SK-N-SH (cell line): ENCODE measurements around the gene SSRP1. TPM values are rescaled to one million over a fixed set of nuclear protein-coding genes. Genes with fewer than 3 reads are reported as not detected.

ENCODE experiments used
- CTCF ChIA-PET: fragments of 300-600, 350-600 bp; formaldehyde crosslinking; extraction: SDS; loops from one replicate; lab custom pipeline; 2021; lab: Yijun Ruan, JAX
- POLR2A ChIA-PET: fragments of 350-600 bp; sonication (Branson Sonifier 250); formaldehyde crosslinking; extraction: SDS; loops from one replicate; lab custom pipeline; 2020; ENCODE audit warnings: antibody characterized with exemption, inconsistent platforms; lab: Yijun Ruan, JAX
- DNase-seq: peaks from one replicate; pipeline ENCODE4 v3.0.0; 2012
- H2AFZ ChIP-seq: fragments of 200-600 bp; sonication (generic); 2 replicates; pipeline ENCODE4 v1.8.1; 2016; ENCODE audit warnings: antibody characterized with exemption, mild to moderate bottlenecking, low read depth
- H3F3A ChIP-seq: fragments of 200-600 bp; sonication (generic); replicated peaks from 2 replicates; pipeline ENCODE3; 2016; ENCODE audit warnings: antibody characterized with exemption, mild to moderate bottlenecking; ENCODE audit not compliant: insufficient read depth
- H3K27ac ChIP-seq, 2 experiments: fragments of 200-500 bp in 1 of 2; fragments of 200-600 bp in 1 of 2; sonication (Bioruptor generic) in 1 of 2; sonication (generic), shearing (Covaris generic) in 1 of 2; 2 replicates each; pipeline versions ENCODE4 v1.5.1 to v1.6.1; 2014 to 2016; ENCODE audit warnings: low read depth in 2 of 2, inconsistent platforms in 1 of 2, low read length in 1 of 2, mild to moderate bottlenecking in 1 of 2, mixed read lengths in 1 of 2
- H3K27me3 ChIP-seq: fragments of 200-600 bp; sonication (generic), shearing (Covaris generic); 2 replicates; pipeline ENCODE4 v1.6.1; 2016; ENCODE audit warnings: mixed run types; ENCODE audit not compliant: insufficient read depth
- H3K36me3 ChIP-seq, 2 experiments: fragments of 200-500 bp in 1 of 2; fragments of 200-600 bp in 1 of 2; sonication (Bioruptor generic) in 1 of 2; sonication (generic) in 1 of 2; replicated peaks in 1 of 2; 2 replicates each; pipeline versions ENCODE3 to v1.5.1; 2014 to 2016; ENCODE audit warnings: low read length in 1 of 2, mild to moderate bottlenecking in 1 of 2; ENCODE audit not compliant: insufficient read depth in 2 of 2, control insufficient read depth in 1 of 2
- H3K4me1 ChIP-seq, 2 experiments: fragments of 200-500 bp in 1 of 2; fragments of 200-600 bp in 1 of 2; sonication (Bioruptor generic) in 1 of 2; sonication (generic), shearing (Covaris generic) in 1 of 2; 2 replicates each; pipeline versions ENCODE4 v1.5.1 to v1.6.1; 2014 to 2016; ENCODE audit warnings: low read depth in 1 of 2, low read length in 1 of 2, mixed run types in 1 of 2; ENCODE audit not compliant: insufficient read depth in 2 of 2, control insufficient read depth in 1 of 2
- H3K4me2 ChIP-seq: fragments of 200-600 bp; sonication (generic), shearing (Covaris generic); 2 replicates; pipeline ENCODE4 v1.6.1; 2017; ENCODE audit warnings: mixed run types
- H3K4me3 ChIP-seq, 2 experiments: fragments of 200-500 bp in 1 of 2; fragments of 200-600 bp in 1 of 2; sonication (Bioruptor generic) in 1 of 2; sonication (generic), shearing (Covaris generic) in 1 of 2; 2 replicates each; pipeline versions ENCODE4 v1.5.1 to v1.8.1; 2014 to 2016; ENCODE audit warnings: low read depth in 2 of 2, inconsistent platforms in 1 of 2, low read length in 1 of 2, mild to moderate bottlenecking in 1 of 2, mixed read lengths in 1 of 2, moderate library complexity in 1 of 2
- H3K79me2 ChIP-seq: fragments of 200-600 bp; sonication (generic); 2 replicates; pipeline ENCODE4 v1.8.1; 2017; ENCODE audit warnings: mild to moderate bottlenecking; ENCODE audit not compliant: insufficient read depth
- H3K9ac ChIP-seq: fragments of 200-600 bp; sonication (generic); 2 replicates; pipeline ENCODE4 v1.6.1; 2017; ENCODE audit warnings: mixed run types
- H3K9me2 ChIP-seq: fragments of 200-600 bp; sonication (generic); 2 replicates; pipeline ENCODE4 v1.6.1; 2017; ENCODE audit warnings: mixed run types
- H3K9me3 ChIP-seq: fragments of 200-600 bp; sonication (generic); 2 replicates; pipeline ENCODE4 v1.6.1; 2017; ENCODE audit warnings: mixed run types, mild to moderate bottlenecking, moderate library complexity
- H4K20me1 ChIP-seq: fragments of 200-600 bp; sonication (generic); 2 replicates; pipeline ENCODE4 v1.6.1; 2017; ENCODE audit warnings: mild to moderate bottlenecking, mixed run types; ENCODE audit not compliant: insufficient read depth
- CHD2 ChIP-seq: fragments of 150-350 bp; IDR thresholded peaks from 2 replicates; pipeline ENCODE4 v1.6.1; 2018; ENCODE audit warnings: low read length; ENCODE audit not compliant: partially characterized antibody
- EZH2phosphoT487 ChIP-seq: fragments of 200-600 bp; sonication (generic); IDR thresholded peaks from 2 replicates; pipeline ENCODE4 v1.6.1; 2017; ENCODE audit warnings: low read depth, mixed run types, mild to moderate bottlenecking, antibody characterized with exemption, moderate library complexity, borderline replicate concordance
- FOSL2 ChIP-seq: IDR thresholded peaks from 2 replicates; pipeline ENCODE4 v1.4.0; 2012; ENCODE audit warnings: low read depth, mild to moderate bottlenecking, moderate library complexity, borderline replicate concordance
- FOXJ3 ChIP-seq: sonication (generic); formaldehyde crosslinking; IDR thresholded peaks from 2 replicates; pipeline ENCODE4 v1.5.1; 2020; ENCODE audit warnings: mild to moderate bottlenecking, missing genetic modification reagents
- FOXM1 ChIP-seq: IDR thresholded peaks from 2 replicates; pipeline ENCODE4 v1.4.0; 2012; ENCODE audit warnings: low read depth, mild to moderate bottlenecking
- GATA2 ChIP-seq: sonication (generic); formaldehyde crosslinking; IDR thresholded peaks from 2 replicates; pipeline ENCODE4 v1.5.0; 2020; ENCODE audit warnings: mild to moderate bottlenecking, missing genetic modification reagents
- NFIC ChIP-seq: IDR thresholded peaks from 2 replicates; pipeline ENCODE4 v1.4.0; 2012; ENCODE audit warnings: borderline replicate concordance
- NRF1 ChIP-seq: IDR thresholded peaks from 2 replicates; pipeline ENCODE4 v1.6.1; 2012; ENCODE audit warnings: low read depth, mild to moderate bottlenecking, low read length
- RCOR1 ChIP-seq: fragments of 150-350 bp; IDR thresholded peaks from 2 replicates; pipeline ENCODE4 v1.6.1; 2017; ENCODE audit warnings: antibody characterized with exemption, low read length
- SMC3 ChIP-seq: IDR thresholded peaks from 2 replicates; pipeline ENCODE4 v1.6.1; 2012; ENCODE audit warnings: low read depth, low read length, improper control_type of control experiment
- TCF12 ChIP-seq: IDR thresholded peaks from 2 replicates; pipeline ENCODE4 v1.4.0; 2012
- TEAD4 ChIP-seq: IDR thresholded peaks from 2 replicates; pipeline ENCODE4 v1.4.0; 2012; ENCODE audit warnings: mild to moderate bottlenecking, borderline replicate concordance; ENCODE audit not compliant: insufficient read depth
- WGBS: methylation state at CpG from one replicate; pipeline ENCODE4 v1.1.6; 2017; ENCODE audit warnings: low lambda C conversion rate; 5-methylcytosine and 5-hydroxymethylcytosine counted together
- polyA plus RNA-seq, 3 experiments: library from polyadenylated mRNA; depleted of rRNA; stranded (reverse); fragments of >200 nt; gene quantifications; 2 replicates each; pipeline ENCODE4 v1.2.3, GENCODE V29; 2012
- TF ChIP-seq, protein P1 (sequence below): fragments of 150-350 bp; IDR thresholded peaks from 2 replicates; pipeline ENCODE4 v1.6.1; 2016; ENCODE audit warnings: mild to moderate bottlenecking, low read depth, low read length
- TF ChIP-seq, protein P2 (sequence below): fragments of 150-350 bp; IDR thresholded peaks from 2 replicates; pipeline ENCODE4 v1.6.1; 2017; ENCODE audit warnings: antibody characterized with exemption, low read length, low read depth, borderline replicate concordance
- TF ChIP-seq, protein P3 (sequence below): IDR thresholded peaks from 2 replicates; pipeline ENCODE4 v1.4.0; 2012; ENCODE audit warnings: low read depth, borderline replicate concordance

The SSRP1 gene
- polyA plus RNA-seq, 1 of the 3 experiments (the other 2 are of a cell fraction) = 137 TPM

DNA sequence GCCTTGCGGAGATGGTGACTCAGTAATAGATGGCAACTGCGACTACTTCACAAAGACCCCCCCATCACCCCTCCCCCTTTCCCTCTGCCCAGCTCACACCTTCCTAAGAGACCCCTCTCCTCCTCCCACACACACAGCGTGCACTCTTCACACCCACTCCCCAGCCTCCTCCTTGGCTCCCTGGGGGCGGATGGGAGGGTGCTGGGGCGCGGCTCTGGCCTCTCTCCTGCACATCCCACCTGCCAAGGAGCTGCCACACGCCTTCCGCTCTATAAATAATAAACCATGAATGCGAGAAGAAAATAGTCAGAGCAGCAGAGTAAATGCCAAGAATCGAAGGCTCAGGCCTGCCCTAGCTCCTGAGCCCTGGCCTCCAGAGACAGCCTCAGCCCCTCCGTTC, 7.0 kb upstream of the SSRP1 start:
- Histone ChIP-seq H3K9me3 (no peaks in the 10 kb centered on the region), H3K9me2 (no peaks in the 10 kb centered on the region), H3F3A (no peaks in the 10 kb centered on the region), H2AFZ (no peak overlapping the region), H3K79me2 (no peaks in the 10 kb centered on the region), H3K9ac (no peak overlapping the region), H3K36me3 (no peaks in the 10 kb centered on the region), H3K4me1 (no peaks in the 10 kb centered on the region; a peak in 1 of 4 replicates), H4K20me1 (no peaks in the 10 kb centered on the region), H3K4me3 (no peak overlapping the region), H3K4me2 (no peak overlapping the region), H3K27me3 (no peaks in the 10 kb centered on the region), H3K27ac (no peak overlapping the region)
- POLR2A ChIA-PET = interaction anchor here (1.2 kb wide), 1 partner anchor 24 kb away, joined by 5 read pairs; no protein-coding TSS in a partner anchor
- no peak for TF ChIP-seq NFIC
- TF ChIP-seq TEAD4 = no peak
- TF ChIP-seq FOXJ3 = no peak
- TF ChIP-seq SMC3 = no peak
- TF ChIP-seq TCF12 = no peak
- TF ChIP-seq, protein P1, sequence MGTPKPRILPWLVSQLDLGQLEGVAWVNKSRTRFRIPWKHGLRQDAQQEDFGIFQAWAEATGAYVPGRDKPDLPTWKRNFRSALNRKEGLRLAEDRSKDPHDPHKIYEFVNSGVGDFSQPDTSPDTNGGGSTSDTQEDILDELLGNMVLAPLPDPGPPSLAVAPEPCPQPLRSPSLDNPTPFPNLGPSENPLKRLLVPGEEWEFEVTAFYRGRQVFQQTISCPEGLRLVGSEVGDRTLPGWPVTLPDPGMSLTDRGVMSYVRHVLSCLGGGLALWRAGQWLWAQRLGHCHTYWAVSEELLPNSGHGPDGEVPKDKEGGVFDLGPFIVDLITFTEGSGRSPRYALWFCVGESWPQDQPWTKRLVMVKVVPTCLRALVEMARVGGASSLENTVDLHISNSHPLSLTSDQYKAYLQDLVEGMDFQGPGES = no peak
- TF ChIP-seq, protein P2, sequence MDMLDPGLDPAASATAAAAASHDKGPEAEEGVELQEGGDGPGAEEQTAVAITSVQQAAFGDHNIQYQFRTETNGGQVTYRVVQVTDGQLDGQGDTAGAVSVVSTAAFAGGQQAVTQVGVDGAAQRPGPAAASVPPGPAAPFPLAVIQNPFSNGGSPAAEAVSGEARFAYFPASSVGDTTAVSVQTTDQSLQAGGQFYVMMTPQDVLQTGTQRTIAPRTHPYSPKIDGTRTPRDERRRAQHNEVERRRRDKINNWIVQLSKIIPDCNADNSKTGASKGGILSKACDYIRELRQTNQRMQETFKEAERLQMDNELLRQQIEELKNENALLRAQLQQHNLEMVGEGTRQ = no peak
- no peak for TF ChIP-seq RCOR1
- no peak for TF ChIP-seq CHD2
- no peak for TF ChIP-seq FOXM1
- no peak for TF ChIP-seq NRF1
- TF ChIP-seq GATA2 (CRISPR knock-in tag) = no peak
- no peak for TF ChIP-seq EZH2phosphoT487
- TF ChIP-seq, protein P3, sequence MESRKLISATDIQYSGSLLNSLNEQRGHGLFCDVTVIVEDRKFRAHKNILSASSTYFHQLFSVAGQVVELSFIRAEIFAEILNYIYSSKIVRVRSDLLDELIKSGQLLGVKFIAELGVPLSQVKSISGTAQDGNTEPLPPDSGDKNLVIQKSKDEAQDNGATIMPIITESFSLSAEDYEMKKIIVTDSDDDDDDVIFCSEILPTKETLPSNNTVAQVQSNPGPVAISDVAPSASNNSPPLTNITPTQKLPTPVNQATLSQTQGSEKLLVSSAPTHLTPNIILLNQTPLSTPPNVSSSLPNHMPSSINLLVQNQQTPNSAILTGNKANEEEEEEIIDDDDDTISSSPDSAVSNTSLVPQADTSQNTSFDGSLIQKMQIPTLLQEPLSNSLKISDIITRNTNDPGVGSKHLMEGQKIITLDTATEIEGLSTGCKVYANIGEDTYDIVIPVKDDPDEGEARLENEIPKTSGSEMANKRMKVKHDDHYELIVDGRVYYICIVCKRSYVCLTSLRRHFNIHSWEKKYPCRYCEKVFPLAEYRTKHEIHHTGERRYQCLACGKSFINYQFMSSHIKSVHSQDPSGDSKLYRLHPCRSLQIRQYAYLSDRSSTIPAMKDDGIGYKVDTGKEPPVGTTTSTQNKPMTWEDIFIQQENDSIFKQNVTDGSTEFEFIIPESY = no peak
- no peak for TF ChIP-seq FOSL2
- 95% methylated on average over 11 of the region's 11 CpGs for WGBS
- no peak for DNase-seq
- CTCF ChIA-PET = interaction anchor here (0.9 to 1.3 kb wide), 4 partner anchors 84 to 184 kb away, joined by 3 to 4 read pairs (median 3); no protein-coding TSS in a partner anchor
